T-helper 1 cell treated with Interleukin-12 subunit alpha and Interleukin-12 subunit beta and Interleukin-4 antibody, amounts not matched to agents 30 ng/mL and 1 ng/mL, for 36 hours (primary cell): ENCODE measurements around the gene VDAC2. TPM values are rescaled to one million over a fixed set of nuclear protein-coding genes. Genes with fewer than 3 reads are reported as not detected.
"Not testable (repeated sequence)": the region's sequence is repeated elsewhere in the genome, so short reads cannot be mapped to it uniquely, and the experiment has no call there.

Source experiments
- intact Hi-C: fragments of 100-400 bp; cut with micrococcal nuclease; formaldehyde crosslinking; loops from one replicate; pipeline ENCODE4 v1.15.1; 2024
- total RNA-seq: library from RNA; stranded (reverse); gene quantifications from 2 replicates; pipeline ENCODE4 v1.2.3, GENCODE V29; 2022

VDAC2 gene
- total RNA-seq, 1 donor from 2014 or later = 140 TPM

DNA sequence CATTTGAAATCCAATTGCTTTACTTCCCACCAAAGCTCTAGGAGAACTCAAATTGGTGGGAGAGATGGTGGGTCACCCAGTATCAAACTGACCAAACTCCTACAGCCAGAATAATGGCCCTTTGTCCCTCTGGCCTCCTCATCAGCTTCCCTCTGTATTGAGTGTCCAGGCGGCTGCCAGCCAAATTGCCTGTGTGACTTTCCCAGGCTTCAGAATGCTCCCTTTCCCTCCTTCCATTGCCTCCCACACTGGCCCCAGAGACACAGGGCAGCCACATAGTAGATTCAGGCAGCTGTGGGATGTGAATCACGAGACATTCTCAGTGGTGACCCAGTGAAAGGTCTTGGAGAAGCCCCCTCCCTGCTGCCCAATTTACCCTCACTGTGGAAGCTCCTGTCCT, 12.7 kb upstream of the VDAC2 start:
- intact Hi-C loops = no loop called here

DNA sequence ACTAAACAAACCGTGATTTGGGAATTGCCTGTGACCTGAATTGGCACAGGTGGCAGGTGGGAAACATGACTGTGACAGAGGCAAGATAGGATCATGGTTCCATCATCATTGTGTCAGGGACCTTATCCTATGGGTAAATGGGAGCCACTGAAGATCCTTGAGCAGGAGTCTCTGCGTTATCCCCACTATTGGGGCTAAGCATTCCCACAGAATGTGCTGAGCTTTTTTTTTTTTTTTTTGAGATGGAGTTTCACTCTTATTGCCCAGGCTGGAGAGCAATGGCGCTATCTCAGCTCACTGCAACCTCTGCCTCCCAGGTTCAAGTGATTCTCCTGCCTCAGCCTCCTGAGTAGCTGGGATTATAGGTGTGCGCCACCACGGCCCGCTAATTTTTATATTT, 10.6 kb upstream of the VDAC2 start:
- intact Hi-C loops = not testable (repeated sequence)

DNA sequence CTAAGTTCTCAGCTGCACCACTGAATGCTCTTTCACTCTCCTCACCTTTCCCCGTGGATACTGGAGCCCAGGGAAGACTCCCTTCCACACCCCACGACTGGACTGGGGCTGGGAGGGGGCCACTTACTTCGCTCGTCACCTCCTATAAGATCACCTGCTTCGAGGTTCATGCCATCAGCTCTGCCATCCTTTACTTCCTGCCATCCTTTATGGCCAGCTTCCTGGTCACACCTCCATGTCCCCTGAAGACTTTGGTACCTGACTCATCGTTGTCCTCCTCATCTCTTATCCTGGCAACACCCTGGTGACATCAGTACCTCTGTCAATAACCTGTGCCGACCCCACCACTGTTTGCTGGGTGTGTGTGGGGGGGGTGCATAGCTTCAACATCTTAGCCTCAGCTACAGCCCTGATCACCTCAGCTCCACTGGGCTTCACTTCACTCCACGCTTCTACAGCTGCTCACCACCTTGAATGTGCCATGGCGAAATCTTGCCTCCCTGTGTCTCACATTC, 8.7 kb upstream of the VDAC2 start:
- intact Hi-C loops = no loop called here

DNA sequence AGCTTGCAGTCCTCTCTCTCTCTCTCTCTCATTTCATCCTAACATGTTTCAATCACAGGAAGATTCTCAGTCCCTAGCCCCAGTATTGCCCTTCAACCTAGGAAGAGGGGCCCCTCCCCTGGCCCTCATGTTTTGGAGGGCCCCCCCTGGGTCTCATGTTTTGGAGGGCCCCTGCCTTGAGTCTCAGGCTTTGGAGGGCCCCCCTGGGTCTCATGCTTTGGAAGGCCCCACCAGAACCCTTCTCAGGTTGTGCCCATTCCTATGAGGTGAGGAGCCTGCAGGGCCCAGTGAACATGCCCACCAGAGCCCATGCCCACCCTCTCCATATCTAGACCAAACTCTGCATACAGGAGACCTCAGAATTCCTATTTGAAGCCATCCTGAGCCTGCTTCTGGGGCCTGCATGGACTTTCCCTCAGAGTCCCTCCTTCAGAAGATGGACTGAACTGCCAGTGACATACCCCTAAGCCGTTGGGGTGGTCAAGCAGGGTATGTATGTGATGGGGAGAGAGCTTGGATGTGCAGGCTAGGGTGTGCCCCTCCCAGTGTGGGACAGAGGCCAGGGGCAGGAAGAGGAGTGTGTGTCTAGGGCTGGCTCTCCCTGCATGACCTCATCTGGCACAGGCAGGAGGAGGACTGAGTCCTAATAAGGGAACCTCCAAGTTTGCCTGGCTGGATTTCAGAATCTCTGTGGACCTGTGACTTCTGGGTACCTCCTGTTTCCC, 8.1 kb upstream of the VDAC2 start:
- intact Hi-C loops = no loop called here

DNA sequence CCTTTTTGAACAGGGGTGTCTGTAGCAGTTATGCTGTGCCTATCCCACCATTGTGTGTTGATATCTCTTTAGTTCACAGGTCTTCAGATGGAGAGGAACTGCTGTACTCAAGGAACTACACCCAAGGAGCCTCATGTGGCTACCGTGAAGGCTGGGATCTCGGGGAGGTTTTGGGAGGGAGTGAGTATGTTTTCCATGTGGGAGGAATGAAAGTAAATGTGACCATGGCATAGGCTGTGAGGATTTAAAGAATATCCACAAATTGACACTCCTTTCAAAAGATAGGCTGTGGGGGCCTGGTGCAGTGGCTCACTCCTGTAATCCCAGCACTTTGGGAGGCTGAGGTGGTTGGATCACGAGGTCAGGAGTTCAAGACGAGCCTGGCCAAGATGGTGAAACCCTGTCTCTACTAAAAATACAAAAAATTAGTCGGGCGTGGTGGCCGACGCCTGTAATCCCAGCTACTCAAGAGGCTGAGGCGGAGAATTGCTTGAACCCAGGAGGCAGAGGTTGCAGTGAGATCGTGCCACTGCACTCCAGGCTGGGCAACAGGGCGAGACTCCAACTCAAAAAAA, 7.5 kb upstream of the VDAC2 start:
- intact Hi-C loops = not testable (repeated sequence)

DNA sequence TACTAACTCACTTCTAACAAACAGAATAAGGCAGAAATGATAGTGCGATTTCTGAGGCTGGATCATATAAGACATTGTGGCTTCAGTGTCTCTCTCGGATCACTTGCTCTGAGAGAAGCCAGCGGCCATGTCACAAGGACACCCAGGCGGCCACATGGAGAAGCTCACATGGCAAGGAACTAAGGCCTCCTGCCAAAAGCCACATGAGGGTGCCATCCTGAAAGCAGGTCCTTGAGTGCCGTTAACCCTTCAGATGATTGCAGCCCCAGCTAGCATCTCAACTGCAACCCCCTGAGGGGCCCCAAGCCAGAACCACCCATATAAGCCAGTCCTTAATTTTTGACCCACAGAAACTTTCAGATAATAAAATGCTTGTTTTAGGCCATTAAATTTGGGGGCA, 6.9 kb upstream of the VDAC2 start:
- intact Hi-C loops = no loop called here

DNA sequence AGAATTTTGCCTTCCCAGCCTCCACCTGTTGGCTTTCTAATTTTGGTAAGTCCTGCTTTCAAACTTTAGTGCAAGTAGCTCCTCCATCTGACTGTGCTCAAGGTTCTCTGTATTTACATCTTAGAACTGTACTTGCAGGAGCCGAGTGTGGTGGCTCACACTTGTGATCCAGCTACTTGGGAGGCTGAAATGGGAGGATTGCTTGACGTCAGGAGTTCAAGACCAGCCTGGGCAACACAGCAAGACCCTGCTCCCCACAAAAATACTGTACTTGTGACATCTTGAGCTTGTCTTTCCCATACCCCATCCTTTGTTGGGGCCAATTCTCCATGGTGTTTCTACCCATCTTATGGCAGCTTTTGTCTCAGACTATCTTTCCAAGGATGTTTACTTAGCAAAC, 4.7 kb upstream of the VDAC2 start:
- intact Hi-C loops = no loop called here

DNA sequence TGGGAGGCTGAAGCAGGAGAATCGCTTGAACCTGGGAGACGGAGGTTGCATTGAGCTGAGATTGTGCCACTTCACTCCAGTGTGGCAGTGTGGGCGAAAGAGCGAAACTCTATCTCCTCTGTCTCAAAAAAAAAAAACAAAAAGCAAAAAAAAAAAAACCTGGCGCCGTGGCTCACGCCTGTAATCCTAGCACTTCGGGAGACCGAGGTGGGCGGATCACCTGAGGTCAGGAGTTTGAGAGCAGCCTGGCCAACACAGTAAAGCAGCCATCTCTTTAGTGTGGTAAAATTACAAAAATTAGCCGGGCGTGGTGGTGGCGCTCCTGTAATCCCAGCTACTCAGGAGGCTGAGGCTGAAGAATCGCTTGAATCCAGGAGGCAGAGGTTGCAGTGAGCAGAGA, 4.0 kb upstream of the VDAC2 start:
- intact Hi-C loops = not testable (repeated sequence)

DNA sequence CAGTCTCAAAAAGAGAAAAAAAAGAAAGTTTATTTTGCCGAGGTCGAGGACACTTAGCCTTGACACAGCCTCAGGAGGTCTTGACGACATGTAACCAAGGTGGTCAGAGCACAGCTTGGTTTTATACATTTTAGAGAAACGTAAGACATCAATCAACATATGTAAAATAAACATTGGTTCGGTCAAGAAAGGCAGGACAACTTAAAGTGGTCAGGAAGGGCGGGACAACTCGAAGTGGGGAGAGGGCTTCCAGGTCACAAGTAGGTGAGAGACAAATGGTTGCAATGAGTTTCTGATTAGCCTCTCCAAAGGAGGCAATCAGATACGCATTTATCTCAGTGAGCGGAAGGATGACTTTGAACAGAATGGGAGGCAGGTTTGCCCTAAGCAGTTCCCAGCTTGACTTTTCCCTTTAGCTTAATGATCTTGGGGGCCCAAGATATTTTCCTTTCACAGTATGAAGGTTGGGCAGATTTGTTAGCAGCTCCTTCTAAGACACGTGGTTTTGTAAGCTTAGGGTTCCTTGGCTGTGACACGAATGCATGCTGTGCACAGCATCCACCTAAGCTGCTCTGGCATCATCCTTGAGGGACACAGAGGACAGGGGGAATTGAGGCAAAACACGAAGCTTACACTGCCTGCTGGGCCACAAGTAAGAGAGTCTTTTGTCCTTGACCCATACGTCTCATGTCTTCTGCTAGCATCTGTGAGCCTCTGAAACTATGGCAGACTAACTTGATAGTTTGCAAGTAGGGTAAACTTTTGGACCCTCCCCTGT, 3.3 kb upstream of the VDAC2 start:
- intact Hi-C loops = no loop called here

DNA sequence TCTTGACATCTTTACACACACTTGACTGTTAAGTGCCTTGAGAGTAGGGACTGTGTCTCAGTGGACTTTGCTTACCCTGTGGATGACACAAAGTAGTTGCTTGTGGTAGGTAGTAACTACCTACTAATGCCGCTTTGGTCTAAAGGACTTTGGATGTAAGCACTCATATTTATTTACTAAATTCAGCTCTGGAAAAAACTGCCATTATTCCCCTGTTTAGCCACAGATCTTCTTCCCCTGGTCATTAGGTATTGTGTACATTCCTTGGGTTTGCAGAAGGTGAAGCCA, 2.8 kb upstream of the VDAC2 start:
- intact Hi-C loops = no loop called here

DNA sequence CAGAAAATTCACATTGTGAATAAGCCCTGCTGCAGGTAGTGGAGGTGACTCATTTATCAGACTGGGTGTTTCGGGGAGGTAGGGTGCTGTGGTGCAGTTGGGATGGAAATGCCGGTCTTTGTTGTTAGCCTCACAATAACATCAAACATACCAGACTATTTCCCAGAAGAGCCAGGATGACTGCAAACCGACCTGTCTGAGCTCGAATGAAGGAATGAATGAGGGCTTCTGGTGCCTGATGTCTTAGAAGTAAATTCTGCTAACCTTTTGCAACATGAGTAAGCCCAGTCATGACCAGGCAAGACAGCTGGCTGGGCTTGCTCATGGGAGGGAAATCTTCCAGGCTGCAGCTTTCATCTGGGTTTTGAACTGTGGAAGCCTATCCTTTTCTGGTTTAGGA, 2.4 kb upstream of the VDAC2 start:
- intact Hi-C loops = no loop called here

DNA sequence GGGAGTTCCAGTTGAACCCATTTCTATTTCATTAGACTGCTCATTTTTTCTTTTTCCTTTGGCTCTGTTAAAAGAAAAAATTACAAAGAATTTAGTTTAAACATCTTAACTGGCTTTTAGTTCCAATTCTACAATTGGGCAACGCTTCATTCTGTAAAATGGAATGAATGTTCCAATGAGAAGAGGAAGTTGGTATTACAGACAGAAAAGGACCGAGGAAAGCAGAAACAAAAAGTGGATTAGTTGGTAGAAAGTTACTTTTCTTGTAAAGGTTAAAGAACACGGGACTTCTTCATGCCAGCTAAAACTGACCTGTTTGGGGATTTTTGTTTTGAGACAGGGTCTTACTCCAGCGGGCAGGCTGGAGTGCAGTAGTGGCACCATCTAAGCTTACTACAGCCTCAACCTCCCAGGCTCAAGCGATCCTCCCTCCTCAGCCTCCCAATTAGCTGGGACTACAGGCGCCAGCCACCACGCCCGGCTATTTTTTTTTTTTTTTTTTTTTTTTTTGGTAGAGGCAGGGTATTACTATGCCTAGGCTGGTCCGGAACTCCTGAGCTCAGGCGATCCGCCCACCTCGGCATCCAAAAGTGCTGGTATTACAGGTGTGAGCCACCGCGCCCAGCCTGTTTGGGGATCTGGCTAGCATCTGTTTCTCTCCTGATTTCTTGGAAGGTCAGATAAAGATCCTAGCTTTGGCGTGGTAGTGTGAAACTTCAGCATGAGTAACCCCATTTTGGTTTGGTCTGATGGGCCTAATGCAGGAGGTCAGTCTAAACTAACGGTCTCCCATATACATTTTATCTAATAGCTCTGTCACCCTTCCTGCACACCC, 1.3 kb upstream of the VDAC2 start:
- intact Hi-C loops = no loop called here

DNA sequence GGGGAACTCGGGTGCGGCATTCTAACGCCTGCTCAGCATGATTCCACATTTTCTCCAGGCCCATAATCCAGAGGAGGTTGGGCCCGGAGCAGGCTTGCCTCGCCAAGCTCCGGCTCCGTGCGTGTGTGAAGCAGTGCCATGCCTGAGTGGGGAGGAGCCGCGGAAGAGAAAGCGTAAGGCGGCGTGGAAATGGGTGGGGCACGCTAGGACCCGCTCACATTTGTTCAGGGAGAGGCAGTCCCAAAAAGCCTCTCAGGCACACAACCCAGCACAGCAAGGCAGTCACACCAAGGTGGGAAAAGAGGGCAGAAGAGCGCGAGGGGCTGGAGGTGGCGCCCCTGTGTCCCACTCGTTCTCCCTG, 695 bp upstream of the VDAC2 start:
- intact Hi-C loops = loop anchor here (1.0 kb wide), 10 partner anchors 20 to 1333 kb away; partner anchors contain the start of genes ADK, KAT6B and SAMD8

DNA sequence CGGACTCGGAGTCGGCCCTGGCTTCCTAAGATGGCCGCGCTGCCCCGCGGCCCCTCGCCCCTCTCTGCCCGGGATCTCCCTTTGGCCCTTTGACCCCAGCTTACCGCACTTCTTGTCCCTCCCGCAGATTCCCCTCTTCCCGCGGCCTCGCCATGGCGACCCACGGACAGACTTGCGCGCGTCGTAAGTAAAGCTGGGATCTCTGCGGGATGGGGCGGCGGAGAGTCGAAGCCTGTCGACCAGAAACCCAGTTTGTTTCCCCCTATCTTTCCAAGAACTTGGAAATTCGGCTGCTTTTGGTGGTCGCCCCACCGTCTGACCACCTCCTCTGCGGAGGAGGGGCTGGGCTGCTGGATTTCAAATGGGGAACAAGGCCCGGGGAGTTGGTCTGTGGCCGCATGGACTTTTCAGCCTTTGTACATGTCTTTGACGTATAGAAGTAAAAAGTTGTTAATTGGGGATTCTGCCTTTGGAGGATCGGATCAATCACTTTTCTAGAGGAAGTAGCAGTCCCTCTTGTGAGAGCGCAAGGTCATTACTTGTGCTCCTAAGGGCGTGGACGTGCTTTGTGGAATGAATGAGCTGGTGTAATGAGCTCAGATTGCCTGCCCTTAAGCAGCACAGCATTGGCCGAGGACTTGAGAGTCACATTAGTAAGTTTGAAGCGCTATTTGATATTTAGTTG, 553 bp downstream of the VDAC2 start:
- intact Hi-C loops = no loop called here

DNA sequence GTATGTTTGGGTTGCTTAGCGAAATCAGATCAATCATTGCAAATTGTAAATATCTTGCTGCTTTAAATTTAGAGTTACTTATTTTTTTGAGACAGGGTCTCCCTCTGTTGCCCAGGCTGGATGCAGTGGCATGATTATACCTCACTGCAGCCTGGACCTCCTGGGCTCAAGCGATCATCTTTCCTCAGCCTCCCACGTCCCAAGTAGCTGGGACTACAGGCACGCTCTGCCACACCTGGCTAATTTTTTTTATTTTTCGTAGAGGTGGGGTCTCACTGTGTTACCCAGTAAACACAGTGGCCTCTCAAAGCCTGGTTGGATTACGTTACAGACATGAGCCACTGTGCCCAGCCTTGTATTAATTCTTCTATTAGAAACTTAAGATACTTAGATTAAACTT, 1.7 kb downstream of the VDAC2 start:
- intact Hi-C loops = no loop called here

DNA sequence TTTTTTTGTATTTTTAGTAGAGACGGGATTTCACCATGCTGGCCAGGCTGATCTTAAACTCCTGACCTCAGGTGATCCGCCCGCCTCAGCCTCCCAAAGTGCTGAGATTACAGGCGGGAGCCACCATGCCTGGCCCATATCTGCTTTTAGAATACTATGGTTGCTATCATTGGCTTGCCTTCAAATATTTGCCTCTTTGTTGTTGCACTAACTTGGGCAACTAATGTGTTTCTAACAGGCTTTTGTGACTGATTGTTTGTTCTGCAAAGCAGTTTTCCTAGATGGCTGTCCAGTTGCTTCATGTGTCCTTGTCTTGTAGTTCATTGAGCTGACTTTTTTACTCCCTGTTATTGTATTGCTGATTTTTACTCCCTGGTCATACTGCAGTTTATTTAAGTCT, 9.7 kb downstream of the VDAC2 start:
- intact Hi-C loops = no loop called here

DNA sequence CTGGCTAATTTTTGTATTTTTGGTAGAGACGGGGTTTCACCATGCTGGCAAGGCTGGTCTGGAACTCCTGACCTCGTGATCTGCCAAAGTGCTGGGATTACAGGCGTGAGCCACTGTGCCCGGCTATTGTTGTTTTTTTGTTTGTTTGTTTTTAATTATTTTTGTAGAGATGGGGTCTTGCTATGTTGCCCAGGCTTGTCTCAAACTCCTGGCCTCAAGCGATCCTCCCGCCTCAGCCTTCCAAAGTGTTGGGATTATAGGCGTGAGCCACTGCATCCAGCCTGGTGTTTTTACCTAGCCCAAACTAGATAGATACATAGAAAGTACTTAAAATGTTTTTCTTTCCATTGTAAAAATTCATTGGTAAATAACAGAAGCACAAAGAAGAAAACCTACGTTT, 10.9 kb downstream of the VDAC2 start:
- intact Hi-C loops = not testable (repeated sequence)

DNA sequence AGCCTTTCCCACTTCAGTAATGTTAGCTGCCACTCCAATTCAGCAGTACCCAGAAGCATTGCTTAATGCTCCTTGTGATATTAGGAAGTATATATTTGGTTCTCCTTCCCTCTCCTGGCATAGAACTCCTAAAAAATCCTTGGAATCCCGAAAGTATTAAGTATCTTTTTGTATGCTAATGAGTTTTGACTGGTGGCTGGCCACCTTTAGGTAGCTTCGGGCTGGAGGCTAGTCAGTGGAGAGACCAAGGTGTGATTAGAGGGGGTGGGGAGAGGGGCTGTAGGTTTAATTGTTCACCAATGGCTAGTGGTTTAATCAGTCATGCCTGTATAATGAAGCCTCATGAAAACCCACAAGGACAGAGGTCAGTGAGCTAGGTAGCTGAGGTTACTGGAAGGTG, 12.9 kb downstream of the VDAC2 start:
- intact Hi-C loops = no loop called here

DNA sequence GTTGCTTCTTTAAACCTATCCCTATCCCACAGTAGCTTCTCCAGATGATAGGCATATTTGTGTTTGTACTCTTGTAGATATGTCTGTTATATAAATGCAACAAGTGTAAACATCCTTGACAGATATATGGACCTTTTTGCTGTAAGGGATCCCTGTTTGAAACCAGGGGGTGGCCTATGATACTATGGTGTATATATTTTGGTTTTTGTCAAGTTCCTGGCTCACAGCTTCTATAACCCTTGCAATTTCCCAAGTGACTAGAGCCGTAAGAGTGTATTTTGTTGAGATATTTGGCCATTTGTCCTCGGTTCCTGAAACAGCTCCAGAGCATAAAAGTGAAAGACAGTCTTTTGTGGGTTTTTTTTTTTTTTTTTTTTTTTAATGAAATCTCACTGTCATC, 15.5 kb downstream of the VDAC2 start:
- intact Hi-C loops = no loop called here

DNA sequence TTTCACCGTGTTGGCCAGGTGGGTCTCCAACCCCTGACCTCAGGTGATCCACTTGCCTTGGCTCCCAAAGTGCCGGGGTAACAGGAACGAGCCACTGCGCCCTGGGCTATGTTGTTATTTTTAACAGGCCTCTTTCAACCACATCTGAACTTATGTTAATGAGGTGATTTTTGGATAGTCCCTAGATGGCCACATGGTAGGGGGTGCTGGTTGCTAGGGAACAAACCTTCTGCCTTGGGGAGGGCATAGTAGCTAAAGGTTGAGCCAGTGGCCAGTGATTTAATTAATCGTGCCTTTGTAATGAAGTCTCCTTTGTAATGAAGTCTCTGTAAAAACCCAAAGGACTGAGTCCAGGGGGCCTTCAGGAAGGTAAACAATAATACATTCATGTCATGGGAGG, 16.1 kb downstream of the VDAC2 start:
- intact Hi-C loops = no loop called here

DNA sequence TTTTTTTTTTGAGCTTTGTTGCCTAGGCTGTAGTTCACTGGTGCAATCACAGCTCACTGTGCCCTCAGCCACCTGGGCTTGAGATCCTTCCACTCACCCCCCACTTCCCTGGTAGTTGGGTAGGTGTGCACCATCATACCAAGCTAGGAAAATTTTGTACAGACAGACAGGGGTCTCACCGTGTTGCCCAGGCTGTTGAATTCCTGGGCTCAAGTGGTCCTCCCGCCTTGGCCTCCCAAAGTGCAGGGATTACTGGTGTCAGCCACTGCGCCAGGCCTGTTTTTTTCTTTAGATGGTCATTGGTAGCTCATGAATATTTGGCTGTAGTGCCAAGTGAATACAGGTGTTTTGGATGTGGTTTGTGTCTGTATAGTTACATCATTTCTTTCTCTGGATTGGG, 17.7 kb downstream of the VDAC2 start:
- intact Hi-C loops = no loop called here
